NCI-H2196 (cell line): Measurements from ENCODE around the gene NUDT14.

Source experiments
- DNase-seq: peaks from one replicate; lab custom pipeline; 2025; ENCODE audit not compliant: unreplicated experiment; lab: John Stamatoyannopoulos, UW

NUDT14 gene

DNA sequence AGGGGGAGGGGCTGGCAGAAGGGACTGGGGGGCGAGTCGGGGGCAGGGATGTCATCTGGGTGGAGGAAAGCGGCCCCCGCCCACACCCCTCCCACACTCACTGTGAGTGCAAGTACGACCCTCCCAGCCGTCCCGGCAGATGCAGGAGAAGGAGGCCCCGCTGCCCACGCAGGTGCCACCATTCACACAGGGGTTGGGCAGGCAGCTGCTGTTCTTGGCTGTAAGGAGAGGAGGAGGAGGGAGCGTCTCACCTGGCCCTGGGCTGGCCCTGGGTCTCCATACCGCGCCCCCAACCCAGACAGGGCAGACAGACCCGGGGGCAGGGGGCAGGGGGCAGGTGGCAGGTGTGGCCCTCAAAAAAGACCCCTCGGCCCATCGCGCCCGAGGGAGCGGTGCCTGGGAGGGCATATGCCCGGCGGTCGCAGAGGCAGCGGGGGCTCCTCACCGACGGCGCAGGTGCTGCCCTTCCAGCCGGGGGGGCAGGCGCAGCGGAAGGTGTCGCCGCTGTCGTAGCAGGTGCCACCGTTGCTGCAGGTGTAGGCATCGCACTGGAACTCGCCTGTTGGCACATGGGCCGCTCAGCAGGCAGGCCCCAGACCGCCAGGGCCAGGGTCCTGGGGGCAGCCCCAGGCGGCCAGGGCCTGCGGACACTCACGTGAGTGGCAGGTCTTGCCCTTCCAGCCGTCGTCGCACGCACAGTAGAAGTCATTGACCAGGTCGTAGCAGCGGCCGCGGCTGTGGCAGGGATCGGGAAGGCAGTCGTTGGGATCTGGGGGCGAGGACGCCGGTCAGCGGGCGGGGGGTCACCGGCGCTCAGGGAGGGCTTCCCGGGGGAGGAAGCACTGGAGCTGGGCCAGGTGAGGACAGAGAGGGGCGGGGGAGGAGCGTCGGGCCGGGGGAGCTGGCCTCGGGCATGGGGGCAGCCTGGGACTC lies 33.2 kb downstream of the NUDT14 start:
- DNase-seq, result no peak

DNA sequence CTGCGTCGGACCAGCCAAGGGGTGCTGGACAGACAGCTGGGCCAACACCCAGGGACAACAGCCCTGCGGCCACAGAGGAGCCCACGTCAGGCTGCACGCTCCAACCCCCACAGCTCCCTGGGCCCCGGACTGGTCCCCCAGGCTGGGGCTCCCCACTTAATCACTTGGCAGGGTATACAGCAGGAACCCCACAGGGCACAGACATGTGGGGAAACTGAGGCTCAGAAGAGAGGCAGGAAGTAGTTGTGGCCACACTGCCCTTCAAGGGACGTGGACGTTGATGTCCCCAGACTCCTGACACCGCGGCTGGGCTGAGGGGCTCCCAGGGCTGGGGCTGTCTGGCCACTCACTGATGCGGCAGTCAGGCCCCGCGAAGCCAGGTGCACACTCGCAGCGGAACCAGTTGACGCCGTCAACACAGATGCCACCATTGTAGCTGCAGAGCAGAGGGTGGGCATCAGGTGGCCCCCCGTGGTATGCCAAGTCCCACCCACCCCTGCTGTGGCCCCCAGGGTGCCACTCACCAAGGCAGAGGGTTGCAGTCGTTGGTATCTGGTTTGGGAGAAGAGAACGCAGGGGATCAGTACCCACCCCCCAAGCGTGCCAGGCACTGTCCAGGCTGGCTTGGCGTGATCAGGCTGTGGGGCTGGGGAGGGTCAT lies 34.0 kb downstream of the NUDT14 start:
- no peak for DNase-seq

DNA sequence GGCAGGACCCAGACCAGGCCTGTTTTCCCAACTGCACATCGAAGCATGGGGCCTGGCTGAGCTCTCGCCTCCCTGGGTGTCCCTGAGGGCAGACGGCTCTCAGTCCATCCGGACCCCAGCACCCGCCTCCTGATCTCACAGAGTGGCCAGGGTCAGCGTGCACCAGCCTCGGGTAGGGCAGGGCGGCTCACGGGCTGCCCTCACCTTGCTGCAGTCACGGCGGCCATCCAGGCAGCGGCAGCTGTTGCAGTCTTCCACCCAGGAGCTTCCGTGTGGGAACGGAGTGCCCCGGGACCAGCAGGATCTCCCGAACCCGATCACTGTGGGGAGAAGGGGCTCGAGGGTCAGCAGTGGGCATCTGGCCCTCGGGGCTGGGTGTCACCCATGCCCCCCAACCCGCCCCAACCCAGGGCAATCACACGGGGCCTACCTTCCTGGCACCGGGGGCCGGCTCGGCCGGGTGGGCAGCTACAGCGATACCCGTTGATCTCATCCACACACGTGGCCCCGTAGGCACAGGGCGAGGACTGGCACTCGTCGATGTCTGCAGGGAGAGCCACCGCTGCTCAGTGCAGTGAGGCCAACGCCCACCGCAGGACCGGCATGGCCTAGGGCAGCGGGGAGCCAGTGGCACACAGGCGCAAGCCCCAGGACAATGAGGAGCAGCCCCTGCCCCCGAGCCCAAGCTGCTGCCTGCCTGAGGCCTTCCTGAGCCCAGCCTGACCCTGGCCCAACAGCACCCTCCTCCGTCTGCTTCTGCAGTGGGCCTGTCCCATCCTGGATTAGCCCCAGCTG lies 34.7 kb downstream of the NUDT14 start:
- DNase-seq, result no peak

DNA sequence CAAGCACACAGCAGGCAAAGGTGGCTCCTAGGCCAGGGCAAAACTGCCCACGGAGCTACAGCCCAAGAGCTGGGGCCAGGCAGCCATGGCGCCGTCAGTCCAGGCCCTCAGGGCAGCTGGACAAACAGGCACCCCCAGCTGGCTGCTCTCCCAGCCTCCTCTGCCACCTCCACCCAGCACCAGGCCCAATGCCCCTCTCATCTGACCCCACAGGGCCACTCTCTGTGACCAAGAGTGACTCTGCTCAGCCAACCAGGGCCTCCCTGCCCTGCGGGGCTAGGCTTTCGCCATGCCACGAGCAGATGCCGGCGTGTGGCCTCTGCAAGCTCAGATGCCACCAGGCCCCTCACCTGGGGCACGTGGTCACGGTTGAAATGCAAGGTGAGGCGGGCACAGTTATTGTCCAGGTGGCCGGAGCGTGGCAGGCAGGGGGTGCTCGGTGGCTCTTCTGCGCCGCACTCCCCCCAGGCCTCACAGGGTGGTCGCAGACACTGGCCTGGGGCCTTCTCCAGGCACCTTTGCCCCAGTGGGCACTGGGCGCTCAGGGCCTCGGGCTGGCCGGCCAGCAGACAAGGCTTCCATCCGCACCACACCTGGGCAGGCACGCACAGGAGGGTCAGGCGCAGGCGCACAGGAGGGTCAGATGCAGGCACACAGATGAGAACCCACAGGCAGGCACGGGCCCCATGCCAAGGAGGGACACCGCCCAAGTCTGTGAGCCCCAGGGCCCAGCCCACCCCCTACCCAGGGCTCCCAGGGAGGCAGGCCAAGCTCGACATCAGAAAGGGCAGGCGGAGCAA lies 35.5 kb downstream of the NUDT14 start:
- no peak for DNase-seq

DNA sequence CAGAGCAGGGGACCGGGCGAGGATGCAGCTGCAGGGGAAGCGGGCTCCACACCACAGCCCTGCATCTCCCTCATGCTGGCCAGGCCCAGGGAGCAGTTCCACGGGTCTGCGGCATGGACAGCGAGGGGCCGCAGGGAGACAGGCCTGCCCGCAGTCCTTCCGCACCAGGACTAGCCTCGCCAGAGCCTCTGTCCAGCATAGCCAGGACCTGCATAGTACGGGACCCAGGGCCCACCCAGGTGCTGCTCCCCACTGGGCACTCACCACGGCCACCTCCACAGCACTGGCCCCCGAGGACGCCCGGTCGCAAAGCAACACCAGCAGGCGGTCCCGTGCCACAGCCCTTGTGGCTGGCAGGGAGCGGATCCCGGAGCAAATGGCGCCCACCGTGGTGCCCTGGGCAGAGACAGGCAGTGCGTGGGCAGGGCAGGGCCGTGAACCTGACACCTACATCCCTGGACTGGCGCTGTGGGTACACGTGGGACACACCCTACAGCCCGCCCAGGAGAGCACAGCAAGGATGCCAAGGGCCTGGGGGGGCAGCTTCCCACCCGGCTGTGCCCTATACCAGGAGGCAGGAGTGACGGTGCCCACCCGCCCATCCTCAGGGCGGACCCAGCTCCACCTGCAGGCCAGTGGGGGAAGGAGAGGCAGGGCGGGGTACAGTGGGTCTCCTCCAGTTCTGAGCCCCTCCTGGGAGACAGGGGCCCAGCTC lies 36.3 kb downstream of the NUDT14 start:
- no peak for DNase-seq

DNA sequence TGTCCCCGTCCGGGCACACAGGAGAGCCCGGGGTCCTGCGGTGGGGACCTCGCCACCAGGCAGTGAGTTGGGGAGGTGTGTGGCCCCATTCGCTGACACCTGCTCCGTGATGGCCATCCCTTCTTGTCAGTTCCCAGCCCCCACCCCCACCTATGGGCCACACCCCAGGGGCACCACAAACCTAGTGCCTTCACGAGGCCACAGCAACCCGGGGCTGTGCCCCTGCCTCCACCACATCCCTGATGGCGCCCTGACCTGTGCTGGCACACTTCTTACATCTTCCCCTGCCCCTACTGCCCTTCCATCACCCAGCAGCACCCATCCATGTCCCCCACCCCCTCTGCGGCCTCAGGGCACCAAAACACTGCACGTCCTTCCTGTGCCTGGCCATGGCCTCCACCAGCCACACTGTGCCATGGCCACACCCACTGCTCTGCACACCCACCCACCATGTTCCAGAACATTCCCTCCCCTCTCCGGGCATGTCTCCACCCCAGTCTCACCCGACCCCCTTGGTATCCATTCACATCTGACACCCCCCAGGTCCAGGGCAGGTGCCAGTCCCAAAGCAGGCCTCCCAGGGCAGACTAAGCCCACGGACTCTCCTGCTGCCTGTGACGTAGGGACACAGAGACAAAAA lies 37.0 kb downstream of the NUDT14 start:
- DNase-seq, result no peak

DNA sequence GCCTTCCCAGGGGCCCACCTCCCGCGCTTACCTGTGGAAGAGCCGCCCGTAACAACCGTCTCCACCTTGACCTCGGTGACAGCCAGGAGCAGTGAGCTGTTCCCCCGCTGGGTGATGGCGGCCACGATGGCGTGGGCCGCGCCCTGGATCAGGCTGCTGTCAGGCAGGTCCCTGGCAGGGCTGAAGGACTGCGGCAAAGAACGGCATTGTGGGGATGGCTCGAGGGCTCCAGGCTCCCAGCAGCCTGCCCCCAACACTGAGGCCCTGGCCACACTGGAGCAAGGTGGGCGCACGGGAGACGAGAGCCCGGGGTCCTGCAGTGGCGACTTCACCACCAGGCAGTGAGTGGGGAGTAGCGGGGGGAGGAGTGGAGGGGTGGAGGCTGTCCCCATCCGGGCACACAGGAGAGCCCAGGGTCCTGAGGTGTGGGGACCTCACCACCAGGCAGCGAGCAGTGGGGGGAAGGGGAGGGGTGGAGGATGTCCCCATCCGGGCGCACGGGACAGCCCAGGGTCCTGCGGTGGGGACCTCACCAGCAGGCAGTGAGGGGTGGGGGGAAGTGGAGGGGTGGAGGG lies 37.6 kb downstream of the NUDT14 start:
- DNase-seq, result no peak

DNA sequence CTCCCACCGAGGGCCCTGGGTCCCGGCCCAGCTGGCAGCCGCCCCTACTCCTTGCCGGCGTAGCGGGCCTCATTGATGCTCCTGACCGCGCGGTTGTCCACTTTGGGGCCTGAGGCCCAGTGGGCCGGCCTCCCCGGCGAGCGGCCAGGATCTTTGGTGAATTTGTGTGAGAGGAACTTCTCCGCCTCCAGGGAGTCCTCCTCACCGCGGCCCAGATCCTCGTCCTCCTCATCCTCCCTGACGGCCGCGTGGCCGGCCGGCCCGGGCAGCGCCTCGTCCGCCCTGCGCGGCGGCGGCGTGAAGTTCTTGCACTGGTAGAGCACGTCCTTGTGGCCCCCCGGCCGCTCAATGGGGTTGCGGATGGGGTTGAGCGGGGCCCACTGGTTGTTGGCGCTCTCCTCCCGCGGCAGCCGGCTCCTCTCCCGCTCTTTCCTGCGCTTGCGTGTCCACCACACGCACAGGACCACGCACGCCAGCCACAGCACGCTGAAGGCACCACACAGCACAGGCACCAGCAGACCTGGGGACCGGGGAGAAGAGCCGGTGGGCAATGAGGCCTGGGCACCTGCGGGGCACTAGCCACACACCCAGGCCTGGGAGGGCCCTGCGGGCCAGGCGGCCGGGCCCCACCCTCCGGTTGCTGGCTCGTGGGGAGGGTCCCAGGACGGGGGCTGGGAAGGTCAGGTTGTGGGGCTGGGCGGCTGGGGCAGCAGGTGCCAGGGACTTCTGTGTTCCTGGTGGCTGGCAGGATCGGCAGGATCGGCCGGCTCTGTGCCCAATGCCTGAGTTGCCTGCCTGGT lies 38.3 kb downstream of the NUDT14 start:
- DNase-seq, result no peak

DNA sequence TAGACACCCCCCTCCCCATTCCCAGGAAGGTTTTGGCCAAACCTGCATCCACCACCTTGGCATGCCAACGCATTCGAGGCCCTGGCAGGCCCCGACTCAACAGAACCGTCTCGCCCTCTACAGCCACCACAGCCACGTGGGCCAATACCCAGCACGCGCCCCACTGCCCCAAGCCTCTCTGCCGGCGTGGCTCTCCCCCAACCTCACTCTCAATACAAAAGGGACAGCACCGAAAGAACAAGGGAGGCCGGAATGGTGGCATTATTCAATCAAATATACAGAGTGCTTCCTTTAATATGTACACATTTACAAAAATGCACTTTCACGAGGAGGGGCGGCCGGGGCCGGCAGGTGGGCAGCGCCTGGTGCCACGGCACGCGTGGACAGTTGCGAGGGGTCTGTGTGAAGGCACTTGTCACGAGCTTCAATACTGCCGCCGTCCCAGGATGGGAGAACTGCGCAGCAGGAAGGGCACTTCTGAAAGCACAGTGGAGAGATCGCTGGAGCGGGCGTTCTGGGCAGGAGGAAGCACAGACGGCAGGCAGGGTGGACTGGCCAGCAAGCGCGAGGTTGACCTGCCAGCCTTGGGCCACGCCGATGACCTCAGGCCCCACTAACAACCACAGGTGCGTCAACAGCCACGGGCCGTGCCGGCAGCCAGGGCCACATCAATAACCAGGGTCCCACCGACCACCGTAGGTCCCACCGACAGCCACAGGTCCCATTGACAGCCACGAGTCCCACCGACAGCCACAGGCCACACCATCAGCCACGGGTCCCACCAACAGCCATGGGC lies 39.4 kb downstream of the NUDT14 start:
- no peak for DNase-seq

DNA sequence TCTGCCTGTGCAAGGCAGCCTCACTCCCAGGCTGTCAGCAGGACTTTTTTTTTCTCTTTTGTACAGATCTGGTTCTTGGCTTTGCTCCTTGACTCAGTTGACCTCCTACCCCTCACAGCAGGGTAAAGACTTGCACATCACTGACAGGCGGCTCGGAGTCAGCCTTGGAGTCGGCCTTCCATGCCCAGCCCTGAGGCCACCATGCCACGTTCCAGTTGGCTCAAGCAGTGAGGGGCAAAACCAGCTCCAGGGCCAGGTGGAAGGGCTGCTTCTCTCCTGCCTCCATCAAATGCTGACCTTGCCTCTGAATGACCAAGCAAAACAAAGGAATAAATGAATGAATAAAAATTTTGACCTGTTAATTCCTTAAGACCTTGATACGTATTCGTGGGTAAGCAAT lies 40.1 kb downstream of the NUDT14 start:
- no peak for DNase-seq

DNA sequence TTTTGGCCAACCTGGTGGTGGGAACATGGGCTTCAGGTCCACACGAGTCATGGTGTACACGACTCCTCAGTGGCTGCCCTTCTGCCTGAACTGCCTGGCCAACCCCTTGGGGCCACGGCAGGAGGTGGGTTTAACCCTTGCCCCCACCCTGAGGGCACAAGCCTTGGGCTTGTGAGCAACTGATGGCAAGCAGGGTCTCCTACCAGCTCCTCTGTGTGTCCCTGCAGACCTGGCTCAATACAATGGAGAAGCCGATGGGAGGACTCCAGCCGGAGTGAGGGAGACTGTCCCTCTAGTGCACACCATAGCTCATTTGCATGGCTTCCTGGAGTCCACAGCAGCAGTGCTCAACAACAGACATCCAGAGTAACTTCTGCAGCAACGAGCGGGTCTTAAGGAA lies 40.5 kb downstream of the NUDT14 start:
- no peak for DNase-seq

DNA sequence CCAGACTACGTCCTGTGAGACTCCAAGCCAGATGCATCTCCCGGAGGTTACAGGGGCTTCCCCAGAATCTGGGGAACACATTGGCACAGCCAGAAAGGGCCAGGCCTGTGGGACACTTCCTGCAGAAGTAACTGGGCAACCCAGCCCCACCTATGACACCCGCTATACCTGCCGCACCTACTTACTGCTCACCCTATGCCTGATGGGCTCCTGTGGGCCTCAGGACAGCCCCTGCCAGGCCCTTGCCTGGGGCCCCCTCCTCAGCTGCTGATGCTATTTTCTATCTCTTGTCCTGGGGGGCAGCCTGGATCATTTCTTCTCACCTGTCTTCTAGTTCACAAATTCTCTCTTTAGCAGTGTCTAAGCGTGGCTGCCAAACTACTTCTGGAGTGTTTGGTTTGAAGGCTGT lies 41.3 kb downstream of the NUDT14 start:
- no peak for DNase-seq

DNA sequence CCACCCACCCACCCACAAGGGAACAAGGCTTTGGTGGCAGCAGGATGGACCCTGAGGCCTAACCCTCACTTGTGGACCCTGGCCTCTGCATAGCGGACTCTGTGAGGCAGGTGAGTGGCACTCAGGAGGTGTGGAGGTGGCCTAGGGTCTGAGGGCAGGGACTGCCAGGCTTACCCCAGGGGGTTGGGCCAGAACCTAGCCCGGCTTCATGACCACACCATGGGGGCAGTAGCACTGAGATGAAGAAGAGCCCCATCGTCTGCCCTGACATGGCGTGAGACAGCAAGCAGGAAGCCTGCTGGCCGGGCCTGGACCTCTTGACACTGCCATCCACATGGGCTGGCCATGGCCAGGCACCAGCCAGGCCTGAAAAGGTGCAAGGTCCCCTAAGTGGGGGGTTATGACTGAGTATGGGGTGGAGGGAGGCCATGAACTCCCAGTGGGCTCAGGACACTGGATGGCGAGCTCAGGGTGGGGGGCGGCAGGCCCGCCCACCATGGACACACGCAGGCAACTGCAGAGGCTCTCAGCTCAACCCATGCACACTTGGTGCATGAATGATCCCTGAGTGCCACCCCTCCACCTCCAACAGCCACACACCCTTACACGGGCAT lies 41.8 kb downstream of the NUDT14 start:
- DNase-seq, result no peak

DNA sequence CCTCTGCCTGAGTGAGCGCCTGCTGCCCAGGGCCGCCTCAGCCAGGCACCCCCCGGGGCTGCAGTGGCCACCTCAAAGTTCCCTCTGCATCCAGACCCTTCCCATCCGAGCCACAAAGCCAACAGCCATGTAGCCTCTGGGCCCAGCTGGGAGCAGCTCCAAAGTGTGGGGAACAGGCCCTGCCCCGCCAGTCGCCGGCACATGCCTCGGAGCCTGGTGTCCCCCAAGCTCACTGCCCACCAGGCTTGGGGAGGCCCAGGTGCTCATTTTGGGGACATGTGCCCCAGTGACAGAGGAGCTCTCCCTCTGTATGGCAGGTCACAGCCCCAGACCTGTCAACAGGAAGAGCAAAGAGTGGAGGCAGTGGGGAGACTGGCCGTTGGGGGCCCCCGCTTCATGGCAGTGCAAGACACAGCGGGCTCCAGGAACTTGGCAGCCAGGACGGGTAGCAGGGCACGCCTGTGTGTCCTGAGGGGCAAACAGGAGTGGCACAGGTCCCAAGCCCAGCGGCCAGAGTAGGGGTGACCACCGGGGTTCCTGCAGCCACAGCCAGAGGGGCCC lies 42.5 kb downstream of the NUDT14 start:
- no peak for DNase-seq

DNA sequence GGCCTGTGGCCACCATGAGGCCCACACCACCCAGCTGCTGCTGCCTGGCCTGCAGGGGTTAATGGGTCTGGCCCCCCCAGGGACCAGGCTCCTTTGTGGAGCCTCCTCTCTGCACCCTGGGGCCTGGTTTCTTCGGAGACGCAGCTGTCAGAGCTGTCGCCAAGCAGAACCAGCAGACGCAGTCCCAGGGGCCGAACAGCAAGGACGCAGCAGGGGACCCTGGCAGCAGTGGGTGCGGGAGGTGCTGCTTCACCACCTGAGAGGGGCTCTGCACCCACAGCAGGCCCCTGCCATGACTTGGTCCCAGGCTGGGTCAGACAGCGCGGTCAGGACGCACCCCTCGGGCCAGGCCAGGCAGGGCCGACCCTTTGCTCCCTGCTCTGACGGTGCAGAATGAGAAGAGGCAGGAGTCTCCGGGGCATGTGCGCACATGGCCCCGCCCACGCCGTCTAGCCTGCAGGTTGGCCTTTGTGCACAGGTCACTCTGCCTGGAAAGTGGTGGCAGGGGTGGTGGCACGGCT lies 43.0 kb downstream of the NUDT14 start:
- no peak for DNase-seq

DNA sequence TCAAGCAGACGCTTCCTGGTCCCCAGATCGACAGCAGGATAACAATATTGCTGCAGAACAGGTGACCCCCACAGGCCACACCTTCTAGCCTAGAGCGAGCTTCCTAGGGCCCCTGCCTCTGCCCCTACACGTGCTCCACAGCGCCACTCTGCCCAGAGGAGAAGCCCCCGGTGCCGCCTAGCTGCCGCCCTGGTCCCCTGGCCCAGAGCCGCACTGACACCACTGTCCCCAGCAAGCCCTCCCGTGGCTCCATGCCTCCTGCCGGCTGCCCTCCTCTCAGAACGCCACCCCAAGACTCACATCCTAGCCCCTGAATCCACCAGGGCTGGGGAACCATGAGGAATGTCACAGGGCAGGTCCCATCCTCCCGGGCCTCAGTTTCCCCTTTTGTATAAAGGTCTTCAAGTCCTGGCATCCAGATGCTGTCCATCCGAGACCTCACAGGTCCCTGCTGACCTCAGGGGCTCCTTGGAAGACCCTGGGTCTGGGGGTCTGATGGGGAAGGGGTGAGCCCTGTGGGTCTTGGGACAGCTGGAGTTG lies 43.6 kb downstream of the NUDT14 start:
- no peak for DNase-seq
